ENCODE data around the gene STAT5B.

DNA sequence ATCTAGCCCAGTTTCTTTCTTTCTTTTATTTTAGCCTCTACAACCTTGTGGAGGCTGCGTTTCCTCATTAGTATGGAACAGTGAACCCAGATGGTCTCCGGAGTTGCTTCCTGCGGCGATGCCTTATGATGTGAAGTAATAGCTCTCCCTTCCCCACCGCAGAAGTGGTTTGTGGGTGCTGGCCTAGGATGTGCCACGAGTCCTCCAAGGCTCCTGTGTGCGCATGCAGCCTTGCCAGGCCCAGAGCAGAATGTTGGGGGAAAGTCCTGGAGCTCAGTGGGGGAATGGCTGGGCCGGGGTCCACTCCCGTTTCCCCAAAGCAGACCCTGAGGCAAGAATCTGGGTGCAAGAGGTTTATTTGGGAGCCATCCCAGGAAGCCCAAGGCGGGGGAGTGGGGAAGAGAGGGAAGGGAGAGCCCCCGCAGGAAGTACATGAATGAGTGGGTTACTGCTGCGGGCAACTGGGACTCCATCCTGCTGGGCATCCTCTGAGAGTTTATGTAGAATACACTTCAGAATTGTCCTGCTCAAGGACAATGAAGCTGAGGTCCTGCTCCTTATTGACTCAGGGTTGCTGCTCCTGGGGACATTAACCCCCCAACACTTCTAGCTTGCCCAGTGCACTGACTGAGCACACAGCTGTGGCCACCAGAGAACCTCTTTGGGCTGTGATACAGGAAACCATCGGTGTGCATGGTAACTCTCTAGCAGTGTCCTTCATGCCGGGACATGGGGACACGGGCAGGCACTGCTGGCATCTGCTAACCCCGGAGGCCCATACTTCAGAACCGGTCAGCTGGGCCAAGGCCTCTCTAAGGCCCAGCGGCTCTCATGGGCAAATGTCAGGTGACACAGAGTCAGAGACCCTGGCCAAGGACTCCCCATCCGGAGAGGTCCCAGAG lies 87.2 kb downstream of the STAT5B start:
- TF ChIP-seq RAD21 (IDR thresholded peaks at IDR 0.05; ENCODE audit: low read depth) (no peak), CEBPB (IDR thresholded peaks at IDR 0.05; ENCODE audit: low read depth) (no peak), ZNF274 (IDR thresholded peaks at IDR 0.05; ENCODE audit: low read depth, low read length) (no peak), POLR2AphosphoS5 (IDR thresholded peaks at IDR 0.05; ENCODE audit: low read depth, low read length) (no peak), POLR2A (IDR thresholded peaks at IDR 0.05; ENCODE audit: borderline replicate concordance, extremely low read depth, insufficient read depth, insufficient read length) (no peak), EGR1 (IDR thresholded peaks at IDR 0.05; ENCODE audit: low read depth) (no peak), FOSL1 (IDR thresholded peaks at IDR 0.05; ENCODE audit: low read depth) (no peak)
- TF ChIP-seq, protein P1, sequence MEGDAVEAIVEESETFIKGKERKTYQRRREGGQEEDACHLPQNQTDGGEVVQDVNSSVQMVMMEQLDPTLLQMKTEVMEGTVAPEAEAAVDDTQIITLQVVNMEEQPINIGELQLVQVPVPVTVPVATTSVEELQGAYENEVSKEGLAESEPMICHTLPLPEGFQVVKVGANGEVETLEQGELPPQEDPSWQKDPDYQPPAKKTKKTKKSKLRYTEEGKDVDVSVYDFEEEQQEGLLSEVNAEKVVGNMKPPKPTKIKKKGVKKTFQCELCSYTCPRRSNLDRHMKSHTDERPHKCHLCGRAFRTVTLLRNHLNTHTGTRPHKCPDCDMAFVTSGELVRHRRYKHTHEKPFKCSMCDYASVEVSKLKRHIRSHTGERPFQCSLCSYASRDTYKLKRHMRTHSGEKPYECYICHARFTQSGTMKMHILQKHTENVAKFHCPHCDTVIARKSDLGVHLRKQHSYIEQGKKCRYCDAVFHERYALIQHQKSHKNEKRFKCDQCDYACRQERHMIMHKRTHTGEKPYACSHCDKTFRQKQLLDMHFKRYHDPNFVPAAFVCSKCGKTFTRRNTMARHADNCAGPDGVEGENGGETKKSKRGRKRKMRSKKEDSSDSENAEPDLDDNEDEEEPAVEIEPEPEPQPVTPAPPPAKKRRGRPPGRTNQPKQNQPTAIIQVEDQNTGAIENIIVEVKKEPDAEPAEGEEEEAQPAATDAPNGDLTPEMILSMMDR (IDR thresholded peaks at IDR 0.05 in 2 of 3, conservative IDR thresholded peaks at IDR 0.05 in 1 of 3; ENCODE audit: borderline replicate concordance in 1 of 3, insufficient read depth in 1 of 3, low read depth in 2 of 3, low read length in 2 of 3): no peak
- TF ChIP-seq, protein P2, sequence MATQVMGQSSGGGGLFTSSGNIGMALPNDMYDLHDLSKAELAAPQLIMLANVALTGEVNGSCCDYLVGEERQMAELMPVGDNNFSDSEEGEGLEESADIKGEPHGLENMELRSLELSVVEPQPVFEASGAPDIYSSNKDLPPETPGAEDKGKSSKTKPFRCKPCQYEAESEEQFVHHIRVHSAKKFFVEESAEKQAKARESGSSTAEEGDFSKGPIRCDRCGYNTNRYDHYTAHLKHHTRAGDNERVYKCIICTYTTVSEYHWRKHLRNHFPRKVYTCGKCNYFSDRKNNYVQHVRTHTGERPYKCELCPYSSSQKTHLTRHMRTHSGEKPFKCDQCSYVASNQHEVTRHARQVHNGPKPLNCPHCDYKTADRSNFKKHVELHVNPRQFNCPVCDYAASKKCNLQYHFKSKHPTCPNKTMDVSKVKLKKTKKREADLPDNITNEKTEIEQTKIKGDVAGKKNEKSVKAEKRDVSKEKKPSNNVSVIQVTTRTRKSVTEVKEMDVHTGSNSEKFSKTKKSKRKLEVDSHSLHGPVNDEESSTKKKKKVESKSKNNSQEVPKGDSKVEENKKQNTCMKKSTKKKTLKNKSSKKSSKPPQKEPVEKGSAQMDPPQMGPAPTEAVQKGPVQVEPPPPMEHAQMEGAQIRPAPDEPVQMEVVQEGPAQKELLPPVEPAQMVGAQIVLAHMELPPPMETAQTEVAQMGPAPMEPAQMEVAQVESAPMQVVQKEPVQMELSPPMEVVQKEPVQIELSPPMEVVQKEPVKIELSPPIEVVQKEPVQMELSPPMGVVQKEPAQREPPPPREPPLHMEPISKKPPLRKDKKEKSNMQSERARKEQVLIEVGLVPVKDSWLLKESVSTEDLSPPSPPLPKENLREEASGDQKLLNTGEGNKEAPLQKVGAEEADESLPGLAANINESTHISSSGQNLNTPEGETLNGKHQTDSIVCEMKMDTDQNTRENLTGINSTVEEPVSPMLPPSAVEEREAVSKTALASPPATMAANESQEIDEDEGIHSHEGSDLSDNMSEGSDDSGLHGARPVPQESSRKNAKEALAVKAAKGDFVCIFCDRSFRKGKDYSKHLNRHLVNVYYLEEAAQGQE (IDR thresholded peaks at IDR 0.05; ENCODE audit: low read depth): no peak
- TF ChIP-seq, protein P3, sequence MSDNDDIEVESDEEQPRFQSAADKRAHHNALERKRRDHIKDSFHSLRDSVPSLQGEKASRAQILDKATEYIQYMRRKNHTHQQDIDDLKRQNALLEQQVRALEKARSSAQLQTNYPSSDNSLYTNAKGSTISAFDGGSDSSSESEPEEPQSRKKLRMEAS (IDR thresholded peaks at IDR 0.05): no peak

All from HCT116 (cell line).